T-cell (primary cell): ENCODE data around the gene ART3. TPM values are rescaled to one million over a fixed set of nuclear protein-coding genes. Genes with fewer than 3 reads are reported as not detected.

Experiments used
- ATAC-seq, 4 experiments: fragments of 200-7000 bp in 3 of 4; fragments of 150-1000 bp in 1 of 4; cut with Tn5 transposase; replicated peaks in 1 of 4; 1 replicate in 3 of 4; 2 replicates in 1 of 4; pipeline ENCODE4 v1.10.0; 2021; ENCODE audit warnings: moderate library complexity in 3 of 4, mild to moderate bottlenecking in 2 of 4, moderate number of reproducible peaks in 1 of 4
- CTCF ChIA-PET, 2 donors: fragments of 300-600 bp; sonication (Branson Sonifier 250); formaldehyde crosslinking; loops; one replicate each; lab custom pipeline; 2022; ENCODE audit warnings: antibody characterized with exemption in 2 of 2; lab: Charles Lee
- POLR2A ChIA-PET, 2 donors: fragments of 300-600 bp; sonication (Branson Sonifier 250); formaldehyde crosslinking; loops; one replicate each; lab custom pipeline; 2022; ENCODE audit warnings: antibody characterized with exemption in 2 of 2; lab: Charles Lee
- DNase-seq, 35 experiments: peaks; one replicate each; pipeline versions ENCODE4 v3.0.0 to v3.0.0-alpha.2; 2013 to 2023
- H3K27ac ChIP-seq: one replicate; pipeline ENCODE4 v1.5.1; 2013; ENCODE audit warnings: low read length
- H3K27me3 ChIP-seq, 2 experiments: replicated peaks in 1 of 2; 1 replicate in 1 of 2; 2 replicates in 1 of 2; pipeline versions ENCODE4 v1.6.1 to v1.7.0; 2013; ENCODE audit warnings: low read length in 1 of 2, mixed read lengths in 1 of 2; ENCODE audit not compliant: control insufficient read depth in 2 of 2, insufficient read depth in 2 of 2; ENCODE audit errors: extremely low read depth in 1 of 2
- H3K36me3 ChIP-seq, 2 donors: 1 replicate in 1 of 2; 2 replicates in 1 of 2; pipeline versions ENCODE4 v1.6.1 to v1.7.0; 2013; ENCODE audit warnings: low read length in 1 of 2; ENCODE audit not compliant: control insufficient read depth in 2 of 2, insufficient read depth in 1 of 2; ENCODE audit errors: extremely low read depth in 1 of 2
- H3K4me1 ChIP-seq, 2 experiments: 1 replicate in 1 of 2; 2 replicates in 1 of 2; pipeline versions ENCODE4 v1.6.1 to v1.7.0; 2013; ENCODE audit warnings: low read length in 2 of 2, mixed read lengths in 1 of 2; ENCODE audit not compliant: insufficient read depth in 2 of 2, control insufficient read depth in 1 of 2; ENCODE audit errors: extremely low read depth in 1 of 2
- H3K4me3 ChIP-seq, 2 donors: 1 replicate in 1 of 2; 2 replicates in 1 of 2; pipeline versions ENCODE4 v1.5.1 to v1.7.0; 2013; ENCODE audit warnings: mild to moderate bottlenecking in 2 of 2, low read length in 1 of 2, moderate library complexity in 1 of 2; ENCODE audit not compliant: control insufficient read depth in 1 of 2; ENCODE audit errors: extremely low read depth in 1 of 2
- H3K9me3 ChIP-seq: 2 replicates; pipeline ENCODE4 v1.7.0; 2013
- H3K27ac Mint-ChIP-seq, 2 donors: one replicate each; pipeline ENCODE4 v1.8.0; 2020 to 2021; ENCODE audit warnings: mild to moderate bottlenecking in 2 of 2, mixed read lengths in 2 of 2
- H3K27me3 Mint-ChIP-seq, 2 donors: one replicate each; pipeline ENCODE4 v1.8.0; 2021 to 2022; ENCODE audit warnings: mixed read lengths in 2 of 2
- H3K36me3 Mint-ChIP-seq: one replicate; pipeline ENCODE4 v1.8.0; 2021; ENCODE audit warnings: mixed read lengths
- H3K4me1 Mint-ChIP-seq, 3 donors: one replicate each; pipeline ENCODE4 v1.8.0; 2020 to 2022; ENCODE audit warnings: mixed read lengths in 3 of 3, mild to moderate bottlenecking in 1 of 3
- H3K4me3 Mint-ChIP-seq, 3 donors: one replicate each; pipeline ENCODE4 v1.8.0; 2020 to 2022; ENCODE audit warnings: mild to moderate bottlenecking in 3 of 3, mixed read lengths in 3 of 3, moderate library complexity in 3 of 3
- H3K9me3 Mint-ChIP-seq, 3 donors: one replicate each; pipeline ENCODE4 v1.8.0; 2020 to 2022; ENCODE audit warnings: mixed read lengths in 3 of 3
- WGBS: methylation state at CpG from one replicate; pipeline ENCODE4 v1.1.5; 2013; ENCODE audit warnings: missing lambda C conversion rate; ENCODE audit not compliant: insufficient coverage; 5-methylcytosine and 5-hydroxymethylcytosine counted together
- total RNA-seq, 35 experiments: library from RNA in 6 of 35; stranded (reverse) in 6 of 35; fragments of 120-200 nt in 1 of 35; gene quantifications; one replicate each; pipeline versions ENCODE4 v1.2.1 to v1.2.4 and lab custom pipeline; 2013 to 2026

Gene ART3
- total RNA-seq, 5 donors from 2014 or later (not counting 1 experiment from before 2014, with no cell fraction given): not detected

GRCh38 chr4:76055016-76055415 lies 19.5 kb upstream of the ART3 start:
- H3K4me1 ChIP-seq: no peaks in the 10 kb centered on the region
- H3K27me3 ChIP-seq: no peaks in the 10 kb centered on the region
- Mint-ChIP-seq H3K27ac (no peak overlapping the region), H3K36me3 (no peaks in the 10 kb centered on the region), H3K4me3 (no peak overlapping the region), H3K4me1 (peaks cover 0 to 2% (median 0%) of the 10 kb centered on the region in 3 donors), H3K27me3 (peaks cover 7% of the 10 kb centered on the region in 2 donors), H3K9me3 (no peaks in the 10 kb centered on the region)
- no peak overlapping the region for H3K27ac ChIP-seq
- 40% methylated on average over 1 of the region's 2 CpGs for WGBS
- no peak for DNase-seq
- CTCF ChIA-PET: interaction anchor here in 1 of 2 donors (0.5 kb wide), 1 partner anchor 22 kb away, joined by 6 read pairs; no protein-coding TSS in a partner anchor
- no peak for ATAC-seq
- POLR2A ChIA-PET: no interaction called here
- H3K4me3 ChIP-seq: no peak overlapping the region
- no peaks in the 10 kb centered on the region for H3K9me3 ChIP-seq
- H3K36me3 ChIP-seq: no peaks in the 10 kb centered on the region

- Histone ChIP-seq H3K27ac (no peak overlapping the region), H3K9me3 (no peaks in the 10 kb centered on the region), H3K27me3 (no peaks in the 10 kb centered on the region), H3K4me1 (no peaks in the 10 kb centered on the region), H3K36me3 (no peaks in the 10 kb centered on the region), H3K4me3 (no peak overlapping the region)
- H3K9me3 Mint-ChIP-seq: no peaks in the 10 kb centered on the region
- H3K27me3 Mint-ChIP-seq: peaks cover 7% of the 10 kb centered on the region in 2 donors
- ChIA-PET POLR2A (no interaction called here), CTCF (no interaction called here)
- ATAC-seq: no peak
- WGBS: no CpG with 5 or more reads among the region's 2 CpGs
- no peaks in the 10 kb centered on the region for H3K36me3 Mint-ChIP-seq
- H3K4me3 Mint-ChIP-seq: no peak overlapping the region
- DNase-seq: no peak
- H3K27ac Mint-ChIP-seq: no peak overlapping the region
- H3K4me1 Mint-ChIP-seq: peaks cover 0 to 4% (median 0%) of the 10 kb centered on the region in 3 donors
Measured at GRCh38 chr4:76055421-76055820, 19.1 kb upstream of the ART3 start.

- Histone ChIP-seq H3K9me3 (no peaks in the 10 kb centered on the region), H3K27me3 (no peaks in the 10 kb centered on the region), H3K36me3 (no peaks in the 10 kb centered on the region), H3K4me1 (no peaks in the 10 kb centered on the region), H3K4me3 (no peak overlapping the region), H3K27ac (no peak overlapping the region)
- Mint-ChIP-seq H3K9me3 (no peaks in the 10 kb centered on the region), H3K36me3 (no peaks in the 10 kb centered on the region), H3K4me3 (no peak overlapping the region), H3K4me1 (peaks cover 0 to 5% (median 0%) of the 10 kb centered on the region in 3 donors), H3K27me3 (peaks cover 7 to 12% of the 10 kb centered on the region in 2 donors), H3K27ac (no peak overlapping the region)
- DNase-seq (no peak), ATAC-seq (no peak)
- POLR2A ChIA-PET: no interaction called here
- CTCF ChIA-PET: interaction anchor here (1.0 to 1.2 kb wide), 4 partner anchors 12 to 62 kb away, joined by 3 to 6 read pairs (median 3); no protein-coding TSS in a partner anchor
Measured at GRCh38 chr4:76058302-76058701, 16.2 kb upstream of the ART3 start.

GRCh38 chr4:76058888-76059426 lies 15.6 kb upstream of the ART3 start:
- Histone ChIP-seq H3K36me3 (no peaks in the 10 kb centered on the region), H3K27me3 (no peaks in the 10 kb centered on the region), H3K9me3 (no peaks in the 10 kb centered on the region), H3K4me1 (no peaks in the 10 kb centered on the region), H3K4me3 (no peak overlapping the region), H3K27ac (no peak overlapping the region)
- Mint-ChIP-seq H3K4me1 (peaks cover 0 to 5% (median 0%) of the 10 kb centered on the region in 3 donors), H3K36me3 (no peaks in the 10 kb centered on the region), H3K27ac (no peak overlapping the region), H3K27me3 (peaks cover 3 to 8% of the 10 kb centered on the region in 2 donors), H3K4me3 (no peak overlapping the region), H3K9me3 (no peaks in the 10 kb centered on the region)
- ChIA-PET POLR2A (interaction anchor here (0.6 kb wide), 2 partner anchors 12 to 28 kb away, joined by 4 read pairs; no protein-coding TSS in a partner anchor), CTCF (interaction anchor here (0.5 to 1.2 kb wide), 7 partner anchors 11 to 155 kb away, joined by 3 to 6 read pairs (median 3); no protein-coding TSS in a partner anchor)
- DNase-seq (no peak), ATAC-seq (no peak)
- 61% methylated on average over 2 of the region's 3 CpGs for WGBS

- no peak overlapping the region for H3K4me3 Mint-ChIP-seq
- ChIA-PET POLR2A (interaction anchor here in 1 of 2 donors (0.6 kb wide), 1 partner anchor 12 kb away, joined by 4 read pairs; no protein-coding TSS in a partner anchor), CTCF (no interaction called here)
- Histone ChIP-seq H3K9me3 (no peaks in the 10 kb centered on the region), H3K4me1 (no peaks in the 10 kb centered on the region), H3K36me3 (no peaks in the 10 kb centered on the region), H3K27me3 (no peaks in the 10 kb centered on the region), H3K4me3 (no peak overlapping the region), H3K27ac (no peak overlapping the region)
- peaks cover 3 to 8% of the 10 kb centered on the region in 2 donors for H3K27me3 Mint-ChIP-seq
- DNase-seq (no peak), ATAC-seq (no peak)
- H3K27ac Mint-ChIP-seq: no peak overlapping the region
- H3K9me3 Mint-ChIP-seq: no peaks in the 10 kb centered on the region
- H3K36me3 Mint-ChIP-seq: no peaks in the 10 kb centered on the region
- WGBS: no CpG with 5 or more reads among the region's 1 CpG
- H3K4me1 Mint-ChIP-seq: peaks cover 0 to 5% (median 0%) of the 10 kb centered on the region in 3 donors
Measured at GRCh38 chr4:76059750-76060149, 14.8 kb upstream of the ART3 start.

- ChIA-PET CTCF (interaction anchor here in 1 of 2 donors (1.2 kb wide), 1 partner anchor 65 kb away, joined by 3 read pairs; no protein-coding TSS in a partner anchor), POLR2A (no interaction called here)
- ATAC-seq: no peak
- peaks cover 0 to 5% (median 0%) of the 10 kb centered on the region in 3 donors for H3K4me1 Mint-ChIP-seq
- Histone ChIP-seq H3K4me3 (no peak overlapping the region), H3K27ac (no peak overlapping the region), H3K9me3 (no peaks in the 10 kb centered on the region), H3K27me3 (no peaks in the 10 kb centered on the region), H3K36me3 (no peaks in the 10 kb centered on the region), H3K4me1 (no peaks in the 10 kb centered on the region)
- H3K9me3 Mint-ChIP-seq: no peaks in the 10 kb centered on the region
- H3K27ac Mint-ChIP-seq: no peak overlapping the region
- H3K36me3 Mint-ChIP-seq: no peaks in the 10 kb centered on the region
- peaks cover under 1 to 8% of the 10 kb centered on the region in 2 donors for H3K27me3 Mint-ChIP-seq
- DNase-seq: no peak
- no peak overlapping the region for H3K4me3 Mint-ChIP-seq
Measured at GRCh38 chr4:76060506-76060905, 14.0 kb upstream of the ART3 start.
